GM23248 (cell line): ENCODE measurements around the gene ZGLP1. TPM values are rescaled to one million over a fixed set of nuclear protein-coding genes. Genes with fewer than 3 reads are reported as not detected.

Source experiments
- DNase-seq: peaks from one replicate; pipeline ENCODE4 v3.0.0-alpha.2; 2015
- H2AFZ ChIP-seq: fragments of 200-600 bp; sonication (generic); 2 replicates; pipeline ENCODE4 v1.6.1; 2016; ENCODE audit warnings: antibody characterized with exemption
- H3F3A ChIP-seq: fragments of 200-600 bp; sonication (generic); 2 replicates; pipeline ENCODE4 v1.6.1; 2016; ENCODE audit warnings: mild to moderate bottlenecking, antibody characterized with exemption, mixed run types; ENCODE audit not compliant: insufficient read depth
- H3K27ac ChIP-seq: fragments of 200-600 bp; sonication (generic); 2 replicates; pipeline ENCODE4 v1.5.1; 2016; ENCODE audit warnings: mild to moderate bottlenecking
- H3K27me3 ChIP-seq: fragments of 200-600 bp; sonication (generic); replicated peaks from 2 replicates; pipeline ENCODE4 v1.6.1; 2016; ENCODE audit warnings: mild to moderate bottlenecking; ENCODE audit not compliant: insufficient read depth
- H3K36me3 ChIP-seq: fragments of 200-600 bp; sonication (generic); 2 replicates; pipeline ENCODE4 v1.6.1; 2016; ENCODE audit warnings: low read depth, mild to moderate bottlenecking
- H3K4me1 ChIP-seq: fragments of 200-600 bp; sonication (generic); 2 replicates; pipeline ENCODE4 v1.6.1; 2016; ENCODE audit warnings: mild to moderate bottlenecking; ENCODE audit not compliant: insufficient read depth
- H3K4me2 ChIP-seq: fragments of 200-600 bp; sonication (generic); one replicate; pipeline ENCODE4 v1.6.1; 2016; ENCODE audit warnings: mild to moderate bottlenecking; ENCODE audit not compliant: unreplicated experiment
- H3K4me3 ChIP-seq: fragments of 200-600 bp; sonication (generic); 2 replicates; pipeline ENCODE4 v1.5.1; 2016; ENCODE audit warnings: mild to moderate bottlenecking
- H3K79me2 ChIP-seq: fragments of 200-600 bp; sonication (generic); 2 replicates; pipeline ENCODE4 v1.6.1; 2016; ENCODE audit warnings: mild to moderate bottlenecking; ENCODE audit not compliant: insufficient read depth
- H3K9ac ChIP-seq: fragments of 200-600 bp; sonication (generic); 2 replicates; pipeline ENCODE4 v1.6.1; 2016; ENCODE audit warnings: mild to moderate bottlenecking
- H3K9me2 ChIP-seq: fragments of 200-600 bp; sonication (generic); 2 replicates; pipeline ENCODE4 v1.6.1; 2016; ENCODE audit warnings: mixed run types, mild to moderate bottlenecking, moderate library complexity; ENCODE audit not compliant: insufficient read depth
- H3K9me3 ChIP-seq: fragments of 200-600 bp; sonication (generic); one replicate; pipeline ENCODE4 v1.6.1; 2017; ENCODE audit warnings: low read depth
- H4K20me1 ChIP-seq: fragments of 200-600 bp; sonication (generic); 2 replicates; pipeline ENCODE4 v1.6.0; 2016; ENCODE audit not compliant: insufficient read depth
- EZH2 ChIP-seq: fragments of 200-600 bp; sonication (generic); IDR thresholded peaks from 2 replicates; pipeline ENCODE4 v1.6.1; 2018; ENCODE audit warnings: antibody characterized with exemption, mild to moderate bottlenecking; ENCODE audit not compliant: insufficient read depth, poor library complexity, severe bottlenecking
- EZH2phosphoT487 ChIP-seq: fragments of 200-600 bp; sonication (generic); IDR thresholded peaks from 2 replicates; pipeline ENCODE4 v1.6.1; 2018; ENCODE audit warnings: antibody characterized with exemption, moderate library complexity, mild to moderate bottlenecking, low read depth; ENCODE audit not compliant: insufficient read depth
- WGBS, 2 experiments: methylation state at CpG; one replicate each; pipeline ENCODE4 v1.1.6; 2015 to 2017; ENCODE audit warnings: low lambda C conversion rate in 2 of 2, low coverage in 1 of 2; ENCODE audit errors: missing lambda C conversion rate in 2 of 2; 5-methylcytosine and 5-hydroxymethylcytosine counted together
- in situ Hi-C: fragments of 300-500 bp; cut with MboI; formaldehyde crosslinking; loops from 2 replicates; pipeline ENCODE4 v1.15.0; 2020
- polyA plus RNA-seq: library from polyadenylated mRNA; unstranded; fragments of >200 nt; fragmentation: Nextera tagmentation; extraction: Ambion mirVana; gene quantifications from 2 replicates; pipeline ENCODE4 v1.2.1, GENCODE V29; 2016
- total RNA-seq: library from RNA; depleted of rRNA; stranded (reverse); fragments of >200 nt; shearing (Covaris generic); gene quantifications from 2 replicates; pipeline ENCODE4 v1.2.3, GENCODE V29; 2014

The ZGLP1 gene
- total and polyA plus RNA-seq, 2 experiments from 2014 or later = 1.8 to 2.5 TPM

DNA sequence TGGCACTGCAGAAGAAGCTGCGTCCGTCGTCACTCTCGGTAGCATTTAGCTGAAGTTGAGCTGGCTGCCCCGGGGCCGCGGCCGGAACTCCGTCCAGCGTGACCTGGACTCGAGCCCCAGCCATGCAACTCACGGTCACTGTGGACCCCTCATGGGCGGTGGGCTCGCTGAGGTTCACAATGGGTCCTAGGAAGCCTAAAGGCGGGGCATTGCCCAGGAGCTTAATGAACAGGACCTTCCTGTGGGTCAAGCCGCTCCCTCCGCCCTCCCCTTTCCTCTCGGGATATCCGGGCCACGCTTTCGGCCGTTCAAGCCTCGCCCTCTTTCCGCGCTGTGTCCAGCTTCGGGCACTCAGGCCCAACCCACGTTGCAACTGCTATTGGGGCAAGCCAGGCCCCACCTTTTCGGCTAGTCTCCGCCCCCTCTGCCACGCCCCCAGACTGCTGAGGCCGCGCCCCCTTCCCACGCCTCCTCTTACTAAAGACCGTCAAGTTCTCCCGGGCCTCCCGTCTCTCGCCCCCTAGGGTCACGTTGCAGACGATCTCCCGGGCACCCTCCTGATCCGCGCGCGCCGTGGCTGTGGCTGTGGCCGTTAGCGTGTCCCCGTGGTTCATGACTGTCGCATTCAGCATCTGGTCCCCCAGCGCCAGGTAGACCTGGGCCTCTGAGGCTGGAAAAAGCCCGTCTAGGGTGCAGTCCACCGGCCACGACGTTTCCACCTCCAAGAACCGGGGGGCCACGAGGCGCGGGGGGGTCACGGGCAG is 25.2 kb upstream of the ZGLP1 start:
- 2% methylated on average over 45 to 57 of the region's 59 CpGs for WGBS, 2 experiments
- Histone ChIP-seq H4K20me1 (no peaks in the 10 kb centered on the region), H3K9ac (peak overlapping the region; percentile 90), H3K4me1 (peaks cover 8% of the 10 kb centered on the region), H3K27ac (peak overlapping the region; percentile 92), H3K36me3 (no peaks in the 10 kb centered on the region), H2AFZ (peak overlapping the region; percentile 80), H3K27me3 (no peaks in the 10 kb centered on the region), H3F3A (no peaks in the 10 kb centered on the region), H3K9me2 (no peaks in the 10 kb centered on the region), H3K4me3 (peak overlapping the region; percentile 90), H3K9me3 (no peaks in the 10 kb centered on the region), H3K79me2 (peaks cover 33% of the 10 kb centered on the region), H3K4me2 (peak overlapping the region; percentile 84)
- in situ Hi-C loops = no loop called here
- peak; percentile 99 for DNase-seq
- TF ChIP-seq EZH2phosphoT487 (no peak), EZH2 (no peak)

DNA sequence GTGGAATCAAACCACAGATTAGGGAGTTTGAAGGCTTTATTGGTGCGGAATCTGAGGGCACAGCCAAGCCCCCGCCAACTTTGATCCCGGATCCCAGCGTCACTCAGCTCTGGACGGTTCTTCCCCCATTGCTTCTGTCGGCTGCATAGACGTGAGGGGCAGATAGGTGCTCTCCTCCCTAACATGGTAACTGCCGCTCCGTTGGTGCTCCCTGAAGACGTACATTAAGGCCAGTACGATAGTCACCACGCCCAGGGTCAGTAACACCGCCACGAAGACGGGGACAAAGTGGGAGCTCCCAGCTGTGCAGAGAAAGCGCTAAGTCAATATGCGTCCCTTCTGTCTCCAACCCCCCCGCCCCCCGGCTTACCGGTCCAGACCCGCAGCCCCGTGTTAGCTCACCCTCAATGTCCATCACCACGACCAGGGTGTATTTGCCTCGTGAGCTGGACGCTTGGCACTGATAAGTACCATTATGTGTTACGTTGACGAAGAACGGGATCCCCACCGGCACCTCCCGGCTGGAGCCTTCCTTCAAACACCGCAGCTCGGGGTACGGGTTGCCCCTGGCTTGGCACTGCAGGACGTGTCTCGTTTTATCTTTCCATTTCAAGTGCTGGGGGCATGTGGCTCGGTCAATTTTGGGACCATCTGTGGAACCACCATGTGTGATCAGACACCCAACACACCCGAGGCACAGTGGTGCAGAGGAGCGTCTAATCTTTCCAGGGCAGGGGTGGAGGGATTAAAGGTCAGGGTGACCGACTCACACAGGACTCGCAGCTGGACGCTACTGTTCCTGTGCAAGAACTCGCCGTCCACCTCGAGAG is 24.4 kb upstream of the ZGLP1 start:
- peak overlapping the region; percentile 92 for H3K27ac ChIP-seq
- peak overlapping the region; percentile 80 for H2AFZ ChIP-seq
- DNase-seq = peak; percentile 48
- no peaks in the 10 kb centered on the region for H3K27me3 ChIP-seq
- no peaks in the 10 kb centered on the region for H3K9me2 ChIP-seq
- in situ Hi-C loops = no loop called here
- no peaks in the 10 kb centered on the region for H3K36me3 ChIP-seq
- peaks cover 8% of the 10 kb centered on the region for H3K4me1 ChIP-seq
- H3F3A ChIP-seq = no peaks in the 10 kb centered on the region
- H3K4me3 ChIP-seq = peak overlapping the region; percentile 90
- H3K9ac ChIP-seq = peak overlapping the region; percentile 90
- WGBS, 2 experiments = 3% methylated on average over 43 to 44 of the region's 44 CpGs
- H3K4me2 ChIP-seq = peak overlapping the region; percentile 84
- H3K9me3 ChIP-seq = no peaks in the 10 kb centered on the region
- peaks cover 41% of the 10 kb centered on the region for H3K79me2 ChIP-seq
- H4K20me1 ChIP-seq = no peaks in the 10 kb centered on the region
- TF ChIP-seq EZH2phosphoT487 = no peak
- TF ChIP-seq EZH2 = no peak

DNA sequence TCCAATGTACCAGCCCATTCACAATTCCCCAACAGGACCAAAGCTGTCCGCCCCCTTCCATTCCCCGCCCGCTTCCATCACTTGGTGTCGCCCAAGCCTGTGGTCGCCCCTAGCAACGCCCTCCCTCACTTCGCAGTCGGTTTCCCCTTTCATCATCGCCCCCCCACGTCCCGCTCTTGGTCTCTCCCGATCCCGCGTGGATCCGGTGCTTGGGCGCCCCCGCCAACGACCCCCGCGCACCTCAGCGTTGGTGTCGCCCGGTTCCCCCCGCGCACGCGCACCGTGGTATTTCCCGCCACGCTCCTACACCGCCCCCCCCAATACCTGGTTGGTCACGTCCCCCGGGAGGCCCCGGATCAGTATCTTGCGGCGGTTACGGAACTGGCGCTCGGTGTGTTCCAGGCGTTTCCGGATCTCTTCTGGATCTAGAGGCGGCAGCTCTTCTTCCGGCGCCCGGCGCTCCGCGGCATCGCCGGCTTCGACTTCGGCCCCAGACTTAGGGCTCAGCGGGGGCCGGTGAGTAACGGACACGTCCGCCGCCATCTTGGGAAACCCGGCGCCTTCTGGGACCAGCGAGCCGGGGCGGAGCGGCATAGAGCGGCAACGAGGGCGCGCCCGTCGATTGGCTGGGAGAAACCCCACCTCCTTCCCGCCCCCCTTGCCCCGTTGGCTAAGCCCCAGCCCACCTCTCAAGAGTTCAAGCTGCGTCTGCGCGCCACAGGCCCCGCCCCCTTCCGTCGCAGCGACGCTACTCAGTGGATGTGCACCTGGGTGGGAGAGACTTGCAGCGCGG is 23.5 kb upstream of the ZGLP1 start, which contains the start of gene RAVER1:
Gene RAVER1 (minus strand): TSS at position 565 of the 793 bp plus-strand sequence. CDS start 22 bp downstream, at position 543.
- peak within 1 kb of the TSS; percentile 90 for H3K9ac ChIP-seq
- whole genome bisulfite sequencing, 2 experiments = 0 to 1% methylated on average over 48 to 82 of the region's 82 CpGs
- 0 out of 2 replicates have a peak, but pooled peaks cover 1% of the 10 kb centered on the region for H3K36me3 ChIP-seq
- no peaks in the 10 kb centered on the region for H3K27me3 ChIP-seq
- peak; percentile 100 for DNase-seq
- peak within 1 kb of the TSS; percentile 90 for H3K4me3 ChIP-seq
- H3F3A ChIP-seq = no peaks in the 10 kb centered on the region
- peaks cover 8% of the 10 kb centered on the region for H3K4me1 ChIP-seq
- in situ Hi-C loops = no loop called here
- peaks cover 50% of the 10 kb centered on the region for H3K79me2 ChIP-seq
- peak within 1 kb of the TSS; percentile 95 for H3K4me2 ChIP-seq
- no peaks in the 10 kb centered on the region for H3K9me3 ChIP-seq
- H3K9me2 ChIP-seq = no peaks in the 10 kb centered on the region
- TF ChIP-seq EZH2 (no peak), EZH2phosphoT487 (no peak)
- peak within 1 kb of the TSS; percentile 80 for H2AFZ ChIP-seq
- H3K27ac ChIP-seq = peak within 1 kb of the TSS; percentile 92
- no peaks in the 10 kb centered on the region for H4K20me1 ChIP-seq
